Measurements from ENCODE around the gene EGR2. TPM values are rescaled to one million over a fixed set of nuclear protein-coding genes. Genes with fewer than 3 reads are reported as not detected.

The EGR2 gene
- total and polyA plus RNA-seq, 4 donors = 0.82 to 15.5 (median 5.4) TPM

DNA sequence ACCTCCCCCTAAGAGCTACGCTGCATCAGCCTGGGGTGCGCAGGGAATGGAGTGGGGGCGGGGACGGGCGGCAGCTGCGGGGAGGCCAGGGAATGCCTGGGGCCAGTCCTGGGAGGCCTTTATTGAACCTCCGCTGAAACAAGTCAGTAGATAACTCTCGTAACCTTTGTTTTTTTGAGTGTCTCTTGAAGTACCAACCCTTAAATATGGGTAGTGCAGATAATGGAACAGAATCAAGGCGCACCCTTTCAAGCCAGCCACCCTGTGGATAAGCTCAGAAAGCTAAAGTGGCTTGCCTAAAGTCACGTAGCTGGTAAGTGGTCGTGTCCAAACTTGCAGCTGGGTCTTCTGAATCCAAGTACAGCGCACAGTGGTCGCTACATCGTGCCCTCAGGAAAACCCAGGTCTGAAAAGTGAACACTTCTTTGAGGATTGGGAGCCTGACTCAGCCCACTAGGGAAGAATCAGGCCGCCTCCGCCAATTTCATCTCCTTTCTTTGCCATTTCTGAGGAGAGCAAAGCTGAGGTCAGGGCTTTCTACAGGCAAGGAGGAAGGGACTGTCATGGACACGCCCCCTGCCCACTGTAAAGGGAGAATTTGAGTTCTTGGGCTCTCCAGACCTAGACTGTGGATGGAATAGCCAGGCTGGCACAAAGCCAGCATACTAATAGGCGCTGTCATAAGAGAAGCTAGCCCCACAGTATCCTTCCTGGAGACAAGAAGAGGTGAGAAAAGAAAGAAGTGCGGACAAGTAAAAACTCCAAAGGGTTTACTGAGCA lies 3.2 kb upstream of the EGR2 start:
- Histone ChIP-seq H3K27me3 (ENCODE audit: control insufficient read depth in 3 of 3, insufficient read depth in 3 of 3, low read length in 2 of 3) (peaks cover 0 to 52% (median 40%) of the 10 kb centered on the region in 3 donors), H3K4me1 (ENCODE audit: control insufficient read depth in 5 of 5, insufficient read depth in 5 of 5, low read length in 5 of 5) (peaks cover 5 to 47% (median 16%) of the 10 kb centered on the region in 5 donors), H3K27ac (ENCODE audit: low read depth in 1 of 2, low read length in 1 of 2) (no peak overlapping the region), H3K9me3 (ENCODE audit: control insufficient read depth in 4 of 4, insufficient read depth in 3 of 4, low read length in 3 of 4) (no peaks in the 10 kb centered on the region), H3K9ac (ENCODE audit: insufficient read depth in 1 of 2, low read length in 2 of 2) (no peak overlapping the region), H3K36me3 (ENCODE audit: control insufficient read depth in 4 of 4, insufficient read depth in 4 of 4, low read length in 4 of 4) (no peaks in the 10 kb centered on the region), H3K4me3 (no peak overlapping the region)
- TF ChIP-seq, protein P1, sequence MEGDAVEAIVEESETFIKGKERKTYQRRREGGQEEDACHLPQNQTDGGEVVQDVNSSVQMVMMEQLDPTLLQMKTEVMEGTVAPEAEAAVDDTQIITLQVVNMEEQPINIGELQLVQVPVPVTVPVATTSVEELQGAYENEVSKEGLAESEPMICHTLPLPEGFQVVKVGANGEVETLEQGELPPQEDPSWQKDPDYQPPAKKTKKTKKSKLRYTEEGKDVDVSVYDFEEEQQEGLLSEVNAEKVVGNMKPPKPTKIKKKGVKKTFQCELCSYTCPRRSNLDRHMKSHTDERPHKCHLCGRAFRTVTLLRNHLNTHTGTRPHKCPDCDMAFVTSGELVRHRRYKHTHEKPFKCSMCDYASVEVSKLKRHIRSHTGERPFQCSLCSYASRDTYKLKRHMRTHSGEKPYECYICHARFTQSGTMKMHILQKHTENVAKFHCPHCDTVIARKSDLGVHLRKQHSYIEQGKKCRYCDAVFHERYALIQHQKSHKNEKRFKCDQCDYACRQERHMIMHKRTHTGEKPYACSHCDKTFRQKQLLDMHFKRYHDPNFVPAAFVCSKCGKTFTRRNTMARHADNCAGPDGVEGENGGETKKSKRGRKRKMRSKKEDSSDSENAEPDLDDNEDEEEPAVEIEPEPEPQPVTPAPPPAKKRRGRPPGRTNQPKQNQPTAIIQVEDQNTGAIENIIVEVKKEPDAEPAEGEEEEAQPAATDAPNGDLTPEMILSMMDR (IDR thresholded peaks at IDR 0.05; ENCODE audit: control extremely low read depth, extremely low read depth) = no peak
- DNase-seq (peak; percentile 35 to 45 (median 43)), ATAC-seq (ENCODE audit: insufficient read depth, low FRiP score) (no peak)
- 39 to 43% methylated on average over 19 of the region's 19 CpGs for WGBS, 2 donors

DNA sequence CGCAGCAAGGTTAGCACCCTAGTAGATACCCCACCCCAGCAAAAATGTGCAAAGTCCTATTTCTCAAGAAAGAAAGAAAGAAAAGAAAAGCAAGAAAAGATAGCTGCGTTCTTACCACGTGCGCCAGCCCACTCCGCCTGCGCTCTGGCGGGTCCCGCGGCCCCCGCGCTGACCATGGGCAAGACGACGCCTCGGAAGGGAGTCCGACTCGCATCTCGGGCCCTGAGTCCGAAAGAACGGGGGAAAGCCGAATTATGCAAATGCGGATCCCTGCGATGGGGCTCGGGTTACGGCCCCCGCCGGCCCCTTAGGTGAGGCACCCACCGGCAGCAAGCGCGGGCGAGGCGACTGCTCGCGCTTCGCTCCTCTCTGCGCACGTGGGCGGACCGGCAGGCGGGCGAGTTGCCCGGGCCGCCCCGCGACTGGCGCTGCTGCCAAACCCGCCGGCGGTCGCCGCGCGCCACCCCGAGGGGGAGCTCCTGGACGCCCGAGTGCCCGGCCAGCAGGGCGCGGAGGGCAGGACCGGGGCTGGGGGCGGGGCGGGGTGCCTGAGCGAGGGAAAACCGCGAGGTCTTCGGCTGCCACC lies 2.4 kb upstream of the EGR2 start:
- TF ChIP-seq, protein P1 (IDR thresholded peaks at IDR 0.05; ENCODE audit: control extremely low read depth, extremely low read depth) = peak; percentile 15
- Histone ChIP-seq H3K9ac (ENCODE audit: insufficient read depth in 1 of 2, low read length in 2 of 2) (no peak overlapping the region), H3K4me3 (no peak overlapping the region), H3K27me3 (ENCODE audit: control insufficient read depth in 3 of 3, insufficient read depth in 3 of 3, low read length in 2 of 3) (peaks cover 0 to 60% (median 46%) of the 10 kb centered on the region in 3 donors), H3K4me1 (ENCODE audit: control insufficient read depth in 5 of 5, insufficient read depth in 5 of 5, low read length in 5 of 5) (peaks cover 5 to 47% (median 16%) of the 10 kb centered on the region in 5 donors), H3K9me3 (ENCODE audit: control insufficient read depth in 4 of 4, insufficient read depth in 3 of 4, low read length in 3 of 4) (no peaks in the 10 kb centered on the region), H3K36me3 (ENCODE audit: control insufficient read depth in 4 of 4, insufficient read depth in 4 of 4, low read length in 4 of 4) (no peaks in the 10 kb centered on the region), H3K27ac (ENCODE audit: low read depth in 1 of 2, low read length in 1 of 2) (no peak overlapping the region)
- 3 to 6% methylated on average over 56 to 65 of the region's 65 CpGs for WGBS, 2 donors
- ATAC-seq (ENCODE audit: insufficient read depth, low FRiP score) (no peak), DNase-seq (peak in 2 of 3 donors; percentile 18 to 26)

DNA sequence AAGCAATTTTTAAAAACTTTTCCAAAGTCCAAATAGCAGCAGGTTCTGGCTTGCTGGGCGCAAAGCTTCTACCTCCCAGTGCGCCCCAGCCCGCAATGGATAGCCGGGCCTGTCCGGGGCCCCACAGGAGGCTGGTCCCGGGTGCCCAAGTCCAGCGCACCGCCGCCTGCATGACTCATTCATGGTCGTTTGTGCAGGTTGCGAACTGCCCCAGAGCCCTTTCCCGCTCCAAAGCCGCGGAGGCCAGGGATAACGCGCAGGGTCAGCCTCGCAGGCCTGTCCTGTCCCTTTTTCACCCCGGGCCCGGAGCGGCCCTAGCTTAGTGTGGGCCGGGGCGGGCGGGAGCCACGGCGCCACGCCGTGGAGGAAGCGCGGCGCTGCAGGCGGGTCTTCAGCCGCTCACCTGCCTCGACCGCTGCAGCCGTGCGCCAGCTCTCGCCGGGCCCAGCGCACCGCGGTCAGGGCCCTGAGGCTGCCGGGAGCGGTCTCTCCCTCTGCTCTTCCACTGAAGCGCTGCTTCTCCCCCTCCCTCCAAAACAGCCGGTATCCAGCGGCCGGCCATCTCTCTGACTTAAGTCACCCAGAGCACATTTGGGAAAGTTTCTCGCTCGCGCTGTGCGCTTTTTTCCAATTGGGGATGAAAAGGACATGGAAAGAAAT lies 1.7 kb upstream of the EGR2 start:
- WGBS, 2 donors = 1% methylated on average over 43 to 51 of the region's 51 CpGs
- Histone ChIP-seq H3K4me3 (peak overlapping the region; percentile 6), H3K4me1 (ENCODE audit: control insufficient read depth in 5 of 5, insufficient read depth in 5 of 5, low read length in 5 of 5) (peaks cover 5 to 47% (median 16%) of the 10 kb centered on the region in 5 donors), H3K36me3 (ENCODE audit: control insufficient read depth in 4 of 4, insufficient read depth in 4 of 4, low read length in 4 of 4) (no peaks in the 10 kb centered on the region), H3K9ac (ENCODE audit: insufficient read depth in 1 of 2, low read length in 2 of 2) (no peak overlapping the region), H3K27ac (ENCODE audit: low read depth in 1 of 2, low read length in 1 of 2) (peak overlapping the region in 1 of 2 donors; percentile 37), H3K9me3 (ENCODE audit: control insufficient read depth in 4 of 4, insufficient read depth in 3 of 4, low read length in 3 of 4) (no peaks in the 10 kb centered on the region), H3K27me3 (ENCODE audit: control insufficient read depth in 3 of 3, insufficient read depth in 3 of 3, low read length in 2 of 3) (peaks cover 0 to 66% (median 49%) of the 10 kb centered on the region in 3 donors)
- TF ChIP-seq, protein P1 (IDR thresholded peaks at IDR 0.05; ENCODE audit: control extremely low read depth, extremely low read depth) = peak; percentile 69
- peak; percentile 56 for ATAC-seq (ENCODE audit: insufficient read depth, low FRiP score)
- DNase-seq = peak; percentile 73 to 79 (median 77)

Measured in lung (tissue), 12 donors.